DOHH2 (cell line): Measurements from ENCODE around the gene CNP.

Experiments used
- H3F3A ChIP-seq: fragments of 200-600 bp; sonication (generic), shearing (Covaris generic); 2 replicates; pipeline ENCODE4 v1.6.0; 2016; ENCODE audit warnings: antibody characterized with exemption, mild to moderate bottlenecking; ENCODE audit not compliant: control insufficient read depth, insufficient read depth
- H3K27ac ChIP-seq: fragments of 200-600 bp; sonication (generic); 2 replicates; pipeline ENCODE4 v1.5.1; 2014; ENCODE audit warnings: low read depth, mild to moderate bottlenecking, low read length, moderate library complexity
- H3K27me3 ChIP-seq: fragments of 200-600 bp; sonication (generic); 2 replicates; pipeline ENCODE4 v1.6.1; 2014; ENCODE audit warnings: mild to moderate bottlenecking, low read length, mixed read lengths; ENCODE audit not compliant: control insufficient read depth
- H3K36me3 ChIP-seq: fragments of 200-600 bp; sonication (generic); 2 replicates; pipeline ENCODE4 v1.6.1; 2014; ENCODE audit warnings: mild to moderate bottlenecking, low read length, moderate library complexity, mixed read lengths; ENCODE audit not compliant: control insufficient read depth
- H3K4me1 ChIP-seq: fragments of 200-600 bp; sonication (generic); 2 replicates; pipeline ENCODE4 v1.6.1; 2014; ENCODE audit warnings: mild to moderate bottlenecking, low read length, mixed read lengths; ENCODE audit not compliant: control insufficient read depth
- H3K4me2 ChIP-seq: fragments of 200-600 bp; sonication (generic); 2 replicates; pipeline ENCODE4 v1.6.0; 2014; ENCODE audit warnings: mild to moderate bottlenecking, low read length, moderate library complexity
- H3K4me3 ChIP-seq: fragments of 200-600 bp; sonication (generic); 2 replicates; pipeline ENCODE4 v1.5.1; 2014; ENCODE audit warnings: mild to moderate bottlenecking, low read length, mixed read lengths
- H3K79me2 ChIP-seq: fragments of 200-600 bp; sonication (generic); 2 replicates; pipeline ENCODE4 v1.6.1; 2014; ENCODE audit warnings: mild to moderate bottlenecking, low read length, mixed read lengths; ENCODE audit not compliant: control insufficient read depth
- H3K9me2 ChIP-seq: fragments of 200-600 bp; sonication (generic); replicated peaks from 2 replicates; pipeline ENCODE4 v1.6.1; 2014; ENCODE audit warnings: mild to moderate bottlenecking, low read length, mixed read lengths; ENCODE audit not compliant: control insufficient read depth
- H3K9me3 ChIP-seq: fragments of 200-600 bp; sonication (generic); 2 replicates; pipeline ENCODE4 v1.6.1; 2014; ENCODE audit warnings: antibody characterized with exemption, low read length, mixed read lengths; ENCODE audit not compliant: control insufficient read depth, insufficient read depth
- H4K20me1 ChIP-seq: fragments of 200-600 bp; sonication (generic); 2 replicates; pipeline ENCODE4 v1.6.0; 2014; ENCODE audit warnings: low read depth, mild to moderate bottlenecking, antibody characterized with exemption, low read length, moderate library complexity; ENCODE audit not compliant: control insufficient read depth, insufficient read depth
- CTCF ChIP-seq: fragments of 200-600 bp; sonication (generic); IDR thresholded peaks from one replicate; pipeline ENCODE4 v1.5.1; 2014; ENCODE audit warnings: antibody characterized with exemption, mild to moderate bottlenecking, low read depth, low read length; ENCODE audit not compliant: poor library complexity, severe bottlenecking
- EZH2phosphoT487 ChIP-seq: fragments of 200-600 bp; sonication (generic); IDR thresholded peaks from 2 replicates; pipeline ENCODE4 v1.6.1; 2017; ENCODE audit warnings: borderline replicate concordance, mild to moderate bottlenecking, antibody characterized with exemption, low read length, moderate library complexity, mixed read lengths

The CNP gene

GRCh38 chr17:41971721-41972523 is 5.3 kb downstream of the CNP start:
- peaks cover 84% of the 10 kb centered on the region for H3K36me3 ChIP-seq
- no peaks in the 10 kb centered on the region for H3K9me2 ChIP-seq
- TF ChIP-seq EZH2phosphoT487 (no peak), CTCF (no peak)
- no peak overlapping the region for H3K4me2 ChIP-seq
- peaks cover 30% of the 10 kb centered on the region for H3K4me1 ChIP-seq
- H4K20me1 ChIP-seq, result 0 out of 2 replicates have a peak, but pooled peaks cover 8% of the 10 kb centered on the region
- H3F3A ChIP-seq, result peaks cover 10% of the 10 kb centered on the region; the same call in 1 of the 2 replicates
- no peaks in the 10 kb centered on the region for H3K9me3 ChIP-seq
- H3K4me3 ChIP-seq, result no peak overlapping the region
- no peak overlapping the region for H3K27ac ChIP-seq
- H3K27me3 ChIP-seq, result no peaks in the 10 kb centered on the region
- H3K79me2 ChIP-seq, result peaks cover 57% of the 10 kb centered on the region

- Histone ChIP-seq H4K20me1 (0 out of 2 replicates have a peak, but pooled peaks cover 3% of the 10 kb centered on the region), H3K4me1 (peaks cover 25% of the 10 kb centered on the region), H3K27me3 (no peaks in the 10 kb centered on the region), H3K9me2 (no peaks in the 10 kb centered on the region), H3K4me2 (no peak overlapping the region), H3K27ac (no peak overlapping the region), H3K9me3 (no peaks in the 10 kb centered on the region), H3K36me3 (peaks cover 88% of the 10 kb centered on the region), H3K79me2 (peaks cover 48% of the 10 kb centered on the region), H3K4me3 (no peak overlapping the region), H3F3A (peaks cover 14% of the 10 kb centered on the region; the same call in 1 of the 2 replicates)
- TF ChIP-seq CTCF (no peak), EZH2phosphoT487 (no peak)
Observed at GRCh38 chr17:41972571-41973407, 6.2 kb downstream of the CNP start.

GRCh38 chr17:41973408-41973811 is 6.8 kb downstream of the CNP start:
- Histone ChIP-seq H3K4me2 (no peak overlapping the region), H3K9me3 (no peaks in the 10 kb centered on the region), H3K9me2 (no peaks in the 10 kb centered on the region), H3K79me2 (peaks cover 42% of the 10 kb centered on the region), H4K20me1 (no peaks in the 10 kb centered on the region), H3F3A (peaks cover 14% of the 10 kb centered on the region; the same call in 1 of the 2 replicates), H3K36me3 (peaks cover 88% of the 10 kb centered on the region), H3K27ac (no peak overlapping the region), H3K27me3 (no peaks in the 10 kb centered on the region), H3K4me3 (no peak overlapping the region), H3K4me1 (peaks cover 18% of the 10 kb centered on the region)
- TF ChIP-seq EZH2phosphoT487, result no peak
- no peak for TF ChIP-seq CTCF
